Activated T-helper 17 cell treated with anti-CD3 and anti-CD28 coated beads, Interleukin-2, amount 50 U/mL, for 72 hours (primary cell): ENCODE data around the gene IRAK3. TPM values are rescaled to one million over a fixed set of nuclear protein-coding genes. Genes with fewer than 3 reads are reported as not detected.

Experiments
- total RNA-seq, 2 donors: library from RNA; stranded (reverse); gene quantifications; one replicate each; pipeline ENCODE4 v1.2.3, GENCODE V29; 2022

The IRAK3 gene
- total RNA-seq, 2 donors from 2014 or later, result 1.4 to 1.8 TPM

Other genes starting within 250 kb of the IRAK3 start
- 10 to 100 TPM; 20.6 to 37.0 TPM for gene LLPH, start 58.5 kb upstream of the IRAK3 start, total RNA-seq
- gene TMBIM4, start 19.2 kb upstream of the IRAK3 start, total RNA-seq, result 10 to 100 TPM; 41.5 to 48.9 TPM
- gene HELB, start 113.3 kb downstream of the IRAK3 start, total RNA-seq, result 10 to 100 TPM; 21.9 to 40.1 TPM